Right kidney (tissue), 1 donor: ENCODE data around the gene KLHL11.

ENCODE experiments used
- DNase-seq: peaks from one replicate; pipeline ENCODE4 v3.0.0-alpha.2; 2016

The KLHL11 gene

GRCh38 chr17:41806685-41807445 is 58.4 kb downstream of the KLHL11 start:
- no peak for DNase-seq
